ENCODE data around the gene KCNK17.

The KCNK17 gene

GRCh38 chr6:39266375-39266774, 47.8 kb downstream of the KCNK17 start:
- DNase-seq, result no peak

- no peak for DNase-seq
These were observed 50.7 kb downstream of the KCNK17 start for GRCh38 chr6:39263303-39264037.

- DNase-seq, result no peak
These were observed 52.5 kb downstream of the KCNK17 start for GRCh38 chr6:39261751-39262150.

- DNase-seq, result no peak
These were observed 53.3 kb downstream of the KCNK17 start for GRCh38 chr6:39260953-39261352.

- no peak for DNase-seq
These were observed 53.8 kb downstream of the KCNK17 start for GRCh38 chr6:39260456-39260855.

- DNase-seq, result no peak
These were observed 57.8 kb downstream of the KCNK17 start for GRCh38 chr6:39256294-39256940.

- DNase-seq, result no peak
These were observed 59.2 kb downstream of the KCNK17 start for GRCh38 chr6:39254999-39255535.

- no peak for DNase-seq
These were observed 62.8 kb downstream of the KCNK17 start for GRCh38 chr6:39251406-39251805.

GRCh38 chr6:39250507-39250906, 63.7 kb downstream of the KCNK17 start:
- DNase-seq, result no peak

- no peak for DNase-seq
These were observed 64.9 kb downstream of the KCNK17 start for GRCh38 chr6:39249278-39249677.
